GM18498 (cell line): ENCODE measurements around the gene EPHA3.
"Not testable (repeated sequence)": the region's sequence is repeated elsewhere in the genome, so short reads cannot be mapped to it uniquely, and the experiment has no call there.

Source experiments
- ATAC-seq: cut with Tn5 transposase; IDR thresholded peaks from one replicate; pipeline ENCODE4 v1.9.1; 2021; ENCODE audit warnings: mild to moderate bottlenecking, moderate library complexity; ENCODE audit not compliant: unreplicated experiment

The EPHA3 gene

DNA sequence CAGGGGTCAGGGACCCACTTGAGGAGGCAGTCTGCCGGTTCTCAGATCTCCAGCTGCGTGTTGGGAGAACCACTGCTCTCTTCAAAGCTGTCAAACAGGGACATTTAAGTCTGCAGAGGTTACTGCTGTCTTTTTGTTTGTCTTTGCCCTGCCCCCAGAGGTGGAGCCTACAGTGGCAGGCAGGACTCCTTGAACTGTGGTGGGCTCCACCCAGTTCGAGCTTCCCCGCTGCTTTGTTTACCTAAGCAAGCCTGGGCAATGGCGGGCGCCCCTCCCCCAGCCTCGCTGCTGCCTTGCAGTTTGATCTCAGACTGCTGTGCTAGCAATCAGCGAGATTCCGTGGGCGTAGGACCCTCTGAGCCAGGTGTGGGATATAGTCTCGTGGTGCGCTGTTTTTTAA is 243.5 kb downstream of the EPHA3 start:
- ATAC-seq = not testable (repeated sequence)

DNA sequence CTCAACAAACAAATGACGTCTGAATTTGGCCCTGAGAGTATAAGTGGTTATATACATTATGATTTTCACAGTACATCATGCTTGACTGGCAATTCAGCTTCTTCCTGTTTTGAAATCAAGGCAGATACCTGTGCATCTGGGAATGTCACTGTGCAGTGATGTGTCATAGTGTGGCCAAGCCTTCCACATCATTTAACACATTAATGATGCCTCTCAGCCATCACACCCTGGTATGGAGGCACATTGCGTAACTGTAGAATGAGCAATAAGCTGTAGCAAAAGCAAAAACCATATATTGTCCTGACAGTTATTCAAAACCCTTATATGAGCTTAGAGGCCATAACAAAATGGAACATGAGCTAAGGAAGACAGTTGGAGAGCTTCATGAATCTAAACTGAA is 246.0 kb downstream of the EPHA3 start:
- ATAC-seq = no peak

DNA sequence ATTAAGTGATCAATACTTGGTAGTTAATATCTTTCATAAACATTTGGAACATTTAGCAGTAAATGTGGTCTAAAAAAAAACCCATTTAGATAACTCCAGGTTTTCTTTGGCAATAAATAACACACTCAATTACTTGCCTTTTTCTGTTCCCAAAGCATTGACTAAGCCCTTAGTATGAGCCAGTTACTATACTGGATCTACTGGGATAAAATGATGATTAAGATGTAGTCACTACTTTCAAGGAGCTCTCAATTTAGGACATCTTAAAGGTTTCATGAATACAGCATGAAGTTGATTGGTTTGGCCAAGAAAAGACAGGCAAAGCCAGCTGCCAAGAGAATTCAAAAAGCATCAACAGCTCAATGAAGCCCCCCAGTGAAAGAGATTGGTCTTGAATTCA is 250.9 kb downstream of the EPHA3 start:
- ATAC-seq = no peak

DNA sequence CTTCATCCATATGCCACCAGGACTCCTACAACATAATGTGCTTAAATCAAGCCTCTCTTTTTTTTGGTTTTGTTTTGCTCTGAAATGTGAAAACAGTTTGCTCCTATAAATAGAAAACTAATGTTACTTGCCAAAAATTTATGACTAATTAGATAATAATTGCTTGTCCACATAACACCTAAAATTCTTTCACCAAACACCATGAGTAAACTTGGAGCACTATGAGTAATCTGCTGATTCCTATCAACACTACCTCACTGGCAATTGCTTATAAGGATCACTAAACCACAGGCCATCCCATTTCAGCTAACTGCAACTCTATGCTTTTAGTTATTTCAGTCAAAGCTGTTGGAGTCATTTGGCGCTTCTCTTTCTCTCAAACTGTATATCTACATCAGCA is 252.7 kb downstream of the EPHA3 start:
- no peak for ATAC-seq

DNA sequence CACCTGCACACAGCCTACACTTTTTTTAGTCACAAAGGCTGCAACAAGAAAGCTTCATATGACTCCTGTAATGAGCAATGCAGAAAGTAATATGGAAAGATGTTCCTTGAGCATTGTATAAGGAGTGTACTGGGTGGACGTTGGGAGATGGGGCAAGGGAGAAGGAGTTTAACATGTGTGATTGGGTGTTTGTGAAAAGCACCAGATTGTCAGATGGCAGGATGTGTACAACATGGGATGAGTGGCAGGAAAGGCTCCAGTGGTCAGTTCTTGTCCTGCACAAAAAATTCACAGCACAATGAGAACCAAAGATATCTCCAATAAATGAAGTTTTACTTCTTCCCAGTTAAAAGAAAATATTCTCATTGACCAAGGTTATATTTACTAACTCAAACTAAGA is 255.1 kb downstream of the EPHA3 start:
- no peak for ATAC-seq

DNA sequence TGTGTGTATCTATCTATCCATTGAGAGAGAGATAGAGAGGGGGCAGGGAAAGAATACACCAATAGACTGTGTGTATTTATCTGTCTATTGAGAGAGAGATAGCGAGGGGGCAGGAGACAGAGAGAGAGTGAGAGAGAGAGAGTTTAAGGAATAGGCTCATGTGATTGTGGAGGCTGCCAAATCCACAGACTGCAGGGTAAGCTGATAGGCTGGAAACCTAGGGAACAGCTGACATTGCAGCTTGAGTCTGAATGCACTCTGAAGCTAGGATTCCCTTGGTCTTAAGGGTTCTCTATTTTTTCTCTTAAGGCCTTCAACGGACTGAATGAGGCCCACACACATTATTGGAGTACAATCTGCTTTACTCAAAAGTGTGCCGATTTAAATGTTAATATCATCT is 255.8 kb downstream of the EPHA3 start:
- ATAC-seq = no peak

DNA sequence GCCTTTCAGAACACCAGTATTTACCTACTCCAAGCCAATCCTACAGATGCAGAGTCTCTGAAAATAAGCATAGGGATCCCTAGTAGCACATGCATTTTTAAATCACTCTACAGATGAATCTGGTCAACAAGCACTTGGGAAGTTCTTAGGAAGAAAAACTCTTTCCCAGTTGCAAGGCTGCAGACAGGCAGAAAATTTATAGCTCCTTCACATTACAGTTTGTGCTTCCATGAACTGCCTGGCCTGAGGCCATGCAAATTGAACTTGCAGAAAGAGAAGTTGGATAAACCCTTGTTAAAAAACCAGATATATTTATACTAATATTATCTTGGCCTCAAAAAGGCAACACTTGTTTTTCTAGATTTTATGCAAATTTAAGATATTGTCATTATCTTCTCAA is 256.9 kb downstream of the EPHA3 start:
- no peak for ATAC-seq

DNA sequence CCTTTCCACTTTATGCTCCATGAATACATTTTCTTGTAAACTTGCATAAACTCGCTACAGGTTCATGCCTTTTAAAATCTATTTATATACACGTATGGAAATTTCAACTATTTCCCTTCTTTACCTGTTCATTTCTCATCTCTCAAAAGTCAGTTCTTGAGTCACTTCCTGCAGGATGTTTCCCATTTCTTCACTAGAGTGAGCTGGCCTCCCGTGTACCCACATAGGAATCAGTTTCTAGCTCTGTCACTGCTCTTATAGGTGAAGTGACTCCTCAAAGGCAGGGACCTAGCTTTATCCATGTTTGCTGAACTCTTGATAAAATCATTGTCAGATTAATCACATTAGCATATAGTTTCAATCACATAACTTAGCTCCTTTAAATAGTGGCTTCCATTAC is 259.7 kb downstream of the EPHA3 start:
- ATAC-seq = no peak

DNA sequence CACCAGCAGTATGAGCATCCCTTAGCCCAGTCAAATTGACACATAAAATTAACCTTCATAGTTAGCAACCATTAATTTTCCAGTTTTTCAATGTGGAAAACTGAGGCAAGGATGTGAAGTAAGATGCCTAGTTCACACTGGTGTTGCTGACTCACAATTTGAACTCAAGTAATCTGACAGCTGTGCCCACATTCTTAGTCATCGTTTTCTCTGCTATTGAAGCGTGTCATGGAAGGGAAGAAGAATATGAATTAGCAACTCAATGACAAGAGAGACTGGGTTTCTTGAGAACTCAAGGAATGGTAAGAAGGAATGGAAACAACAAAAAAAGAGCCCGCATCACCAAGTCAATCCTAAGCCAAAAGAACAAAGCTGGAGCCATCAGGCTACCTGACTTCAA is 261.4 kb downstream of the EPHA3 start:
- no peak for ATAC-seq

DNA sequence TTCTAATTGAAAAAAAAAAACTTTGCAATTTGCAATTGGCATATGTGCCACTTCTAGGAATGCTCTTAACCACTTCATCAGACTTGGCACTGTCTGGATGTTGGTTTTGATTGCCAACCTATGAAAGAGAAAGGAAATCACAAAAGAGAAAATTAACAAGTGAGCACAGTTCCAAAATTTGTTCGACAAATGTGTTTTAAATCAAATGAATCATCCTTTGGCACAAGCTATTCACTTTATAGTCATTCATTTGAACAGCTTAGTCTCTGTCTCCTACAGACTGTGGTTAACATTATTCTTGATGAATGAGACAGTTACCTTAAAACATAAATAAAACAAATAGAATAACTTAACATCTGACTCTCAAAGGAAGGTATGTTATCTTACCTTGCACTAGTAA is 265.0 kb downstream of the EPHA3 start:
- ATAC-seq = no peak

DNA sequence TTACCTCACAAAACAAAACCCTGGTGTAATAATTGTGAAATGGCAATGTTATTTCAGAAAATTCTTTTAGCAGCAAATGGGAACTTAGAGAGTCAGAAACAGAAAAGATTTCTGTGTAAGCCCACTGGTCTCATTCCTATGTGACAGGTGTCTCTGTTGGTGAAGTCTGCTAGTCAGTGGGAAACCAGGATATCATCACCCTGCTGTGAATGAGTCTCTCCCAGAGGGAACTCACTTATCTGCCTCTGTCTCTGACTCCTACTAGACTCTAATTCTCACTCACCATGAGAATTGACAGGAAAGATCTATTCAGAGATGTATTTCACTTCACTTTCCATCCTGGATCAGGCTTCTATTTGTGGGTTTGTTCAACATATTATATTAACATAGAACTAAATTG is 266.0 kb downstream of the EPHA3 start:
- no peak for ATAC-seq

DNA sequence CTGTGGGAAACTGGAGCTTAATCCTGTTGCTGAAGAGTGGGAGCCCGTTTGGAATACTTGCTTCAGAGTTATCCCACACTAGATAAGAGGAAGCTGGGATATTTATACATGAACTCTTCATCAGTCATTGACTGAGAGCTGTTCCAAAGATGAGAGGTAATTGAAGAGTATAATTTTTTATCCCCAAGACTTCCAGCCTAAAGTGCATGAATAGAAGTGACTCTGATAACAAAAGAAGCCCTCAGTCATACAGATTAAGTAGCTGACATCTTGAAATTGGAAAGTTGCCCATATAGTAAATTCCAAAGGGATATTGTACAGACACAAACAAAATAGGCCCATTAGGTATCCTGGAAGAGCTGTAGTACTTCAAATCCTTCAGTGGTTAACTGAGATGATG is 268.0 kb downstream of the EPHA3 start:
- ATAC-seq = no peak

DNA sequence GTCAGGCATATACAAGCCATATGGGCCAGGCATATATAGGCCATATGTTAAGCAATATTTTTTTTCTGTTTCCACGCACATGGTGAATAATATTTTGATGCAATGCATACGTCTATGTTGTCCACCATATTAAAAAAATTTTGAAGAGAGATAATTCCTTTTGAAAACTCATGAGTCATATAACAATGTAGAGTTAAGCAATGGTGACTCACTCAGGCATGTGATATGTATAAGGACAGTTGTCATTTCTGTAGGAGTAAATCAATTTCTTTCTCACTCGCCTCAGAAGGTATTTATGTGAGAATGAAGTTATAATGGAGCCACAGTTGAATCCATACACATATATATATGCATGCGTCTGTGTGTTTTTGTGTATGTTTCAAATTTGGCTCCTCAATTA is 272.6 kb downstream of the EPHA3 start:
- ATAC-seq = no peak

DNA sequence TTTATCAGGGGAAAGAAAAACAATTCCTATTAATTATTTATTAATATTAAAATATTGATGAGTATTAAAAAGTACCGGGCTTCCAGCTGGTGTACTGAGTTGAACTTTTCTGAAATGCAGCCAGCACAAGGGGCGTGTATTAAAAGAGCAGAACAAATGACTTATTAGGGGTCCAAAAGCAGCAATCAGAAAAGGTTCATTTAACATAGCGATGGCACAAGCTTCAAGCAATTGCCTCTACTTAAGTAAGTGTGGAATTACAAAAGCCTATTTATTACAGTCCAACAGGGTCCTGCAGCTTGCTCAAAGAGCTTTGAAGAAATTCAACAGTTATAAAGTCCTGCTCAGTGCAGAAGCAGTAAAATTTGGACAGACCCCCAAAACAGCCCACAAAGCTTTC is 285.6 kb downstream of the EPHA3 start:
- ATAC-seq = no peak

DNA sequence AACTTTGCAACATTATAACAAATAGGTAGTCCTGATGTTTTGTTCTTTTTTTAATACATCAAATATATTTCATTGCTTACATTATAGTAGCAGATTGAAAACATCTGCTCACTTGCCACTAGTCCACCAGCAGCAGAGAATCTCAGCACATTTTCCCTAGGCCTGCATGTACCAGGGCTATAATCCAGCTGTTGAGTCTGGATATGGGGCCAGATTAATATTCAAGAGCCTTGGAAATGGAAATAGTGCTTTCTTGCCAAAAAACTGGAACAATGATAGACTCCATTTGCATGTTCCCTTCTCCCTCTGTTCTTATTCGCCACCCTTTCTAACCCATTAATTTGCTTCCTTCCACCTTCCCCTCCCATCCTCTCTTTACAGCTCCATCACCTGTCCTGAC is 288.0 kb downstream of the EPHA3 start:
- ATAC-seq = no peak

DNA sequence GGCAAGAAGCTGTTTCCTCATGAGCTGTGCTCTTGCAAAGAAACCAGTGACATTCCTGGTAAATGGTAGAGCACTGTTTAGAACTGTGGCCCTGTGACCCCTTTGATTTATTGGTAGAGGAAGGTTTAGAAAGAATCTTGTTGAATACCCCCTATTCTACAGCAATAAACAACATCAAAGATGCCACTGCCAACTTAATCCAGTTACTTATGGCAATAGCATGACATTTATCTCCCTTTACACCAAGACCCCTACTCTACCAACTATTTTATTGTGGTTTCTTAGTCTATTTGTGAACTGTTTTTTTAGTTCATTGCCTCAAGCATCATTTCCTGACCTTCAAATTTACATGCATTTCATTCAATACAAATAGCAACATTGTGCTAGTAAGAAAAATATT is 288.6 kb downstream of the EPHA3 start:
- ATAC-seq = no peak

DNA sequence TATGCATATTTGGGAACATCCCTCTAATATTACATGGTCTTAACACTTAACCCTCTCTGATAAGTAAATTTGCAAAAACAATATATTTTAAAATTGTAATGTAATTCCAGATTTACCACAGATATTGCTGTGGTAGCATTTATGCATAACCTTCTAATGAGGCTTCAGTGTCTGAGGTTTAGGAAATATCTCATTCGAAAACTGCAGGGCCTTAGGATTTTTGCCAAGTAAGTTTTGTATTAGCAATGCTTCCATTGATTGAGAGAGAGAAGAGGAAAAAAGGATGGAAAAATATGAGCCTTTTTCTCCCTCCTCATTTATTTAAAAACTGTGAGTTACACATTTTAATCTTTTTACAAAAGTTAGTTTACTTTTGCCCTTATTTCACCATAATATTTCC is 294.6 kb downstream of the EPHA3 start:
- ATAC-seq = no peak

DNA sequence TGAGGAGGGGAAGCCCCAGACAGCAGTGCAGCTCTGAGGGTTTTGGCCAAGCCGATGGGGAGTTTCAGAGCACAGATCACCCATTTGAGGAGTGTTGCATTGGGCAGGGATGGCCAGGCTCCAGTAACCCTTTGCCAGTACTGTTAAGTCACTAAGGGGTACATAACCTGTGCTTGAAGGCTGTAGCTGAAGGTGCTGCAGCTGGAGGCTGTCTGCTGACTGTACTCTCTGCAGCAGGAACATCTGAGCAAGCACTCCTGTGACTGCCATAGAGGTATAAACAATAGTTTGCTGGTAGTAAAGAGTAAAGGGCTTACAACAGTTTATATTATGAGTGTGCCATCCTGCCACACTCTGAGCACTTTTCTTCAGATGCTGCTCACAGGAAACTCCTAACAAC is 297.8 kb downstream of the EPHA3 start:
- no peak for ATAC-seq

DNA sequence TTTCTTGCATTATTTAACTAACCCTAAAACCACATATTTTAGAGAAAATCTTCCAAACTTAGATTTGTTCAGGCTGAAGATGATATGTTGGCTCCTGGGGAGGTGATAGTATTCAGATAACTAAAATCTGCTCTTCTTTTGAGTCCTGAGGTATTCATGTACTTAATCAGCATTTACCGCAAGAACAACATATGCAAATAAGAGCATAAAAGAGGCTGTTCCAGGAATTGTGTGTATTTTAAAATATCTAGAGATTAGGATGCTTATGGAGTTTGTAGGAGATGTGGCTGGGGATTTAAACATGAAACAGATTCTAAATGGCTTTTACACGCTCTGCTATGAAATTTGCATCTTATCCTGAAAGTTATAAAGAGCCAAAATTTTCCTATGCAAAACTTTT is 298.2 kb downstream of the EPHA3 start:
- no peak for ATAC-seq

DNA sequence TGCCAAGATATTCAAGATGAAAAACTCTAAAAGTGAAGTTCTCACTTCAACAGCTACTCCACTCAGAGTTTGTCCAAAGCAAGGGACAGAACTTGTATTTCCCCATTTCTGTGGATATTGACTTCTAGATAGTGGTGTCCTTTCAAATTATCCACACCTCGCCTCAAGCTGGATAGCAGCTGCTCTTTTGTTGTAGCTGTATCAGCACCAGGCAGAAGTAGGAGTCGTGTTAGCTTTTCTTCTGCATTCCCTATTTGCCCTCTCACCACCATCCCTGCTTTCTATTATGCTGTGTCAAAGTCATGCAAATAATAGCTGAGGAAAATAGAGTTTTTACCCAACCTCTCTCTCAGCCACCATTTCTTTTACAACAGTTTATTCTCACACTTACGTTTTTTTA is 303.8 kb downstream of the EPHA3 start:
- ATAC-seq = no peak

DNA sequence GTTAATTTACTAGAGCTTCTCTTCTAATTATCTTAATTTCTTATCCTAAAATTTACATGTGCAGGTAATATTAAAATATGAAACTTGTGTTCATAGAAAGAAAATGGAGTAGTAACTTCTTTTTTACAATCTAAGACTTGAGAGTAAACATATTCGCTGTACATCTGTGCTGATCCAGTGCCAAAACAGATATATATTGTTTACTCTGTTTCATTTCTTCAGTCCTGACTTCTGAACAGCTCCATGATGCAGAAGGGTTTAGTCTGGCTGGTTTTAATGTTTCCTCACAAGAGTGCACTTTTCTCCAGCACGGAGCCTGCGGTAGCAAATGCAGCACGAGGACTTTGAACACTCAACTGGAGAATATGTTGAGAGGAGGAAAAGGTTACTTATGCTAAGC is 306.8 kb downstream of the EPHA3 start:
- no peak for ATAC-seq

DNA sequence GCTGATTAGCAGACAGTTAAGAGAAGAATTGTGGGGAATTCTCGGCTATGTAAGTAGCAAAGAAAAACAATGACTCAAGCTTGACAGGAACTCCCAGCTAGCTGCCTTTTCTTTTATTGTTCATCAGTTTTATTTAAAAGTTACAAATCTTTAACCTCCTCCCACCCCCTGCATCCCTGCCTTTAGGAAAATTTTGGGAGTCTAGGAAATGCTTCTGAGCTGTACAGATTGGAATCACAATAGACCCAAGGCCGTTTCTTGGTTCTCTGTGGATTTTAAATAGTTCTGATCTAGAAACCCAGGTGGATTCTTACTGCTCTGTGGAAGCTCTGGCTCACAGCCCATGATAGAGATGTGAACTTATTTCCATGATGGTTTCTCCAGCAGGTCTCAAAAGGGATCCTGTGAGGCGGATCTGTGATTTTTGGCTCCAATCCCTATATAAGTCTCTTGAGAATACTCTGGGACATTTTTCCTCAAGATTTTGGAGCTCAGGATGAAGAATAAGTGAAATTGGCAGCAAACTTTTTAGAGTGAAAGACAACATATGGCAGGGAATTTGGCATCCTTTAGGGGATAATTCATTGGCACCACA is 312.3 kb downstream of the EPHA3 start:
- ATAC-seq = no peak

DNA sequence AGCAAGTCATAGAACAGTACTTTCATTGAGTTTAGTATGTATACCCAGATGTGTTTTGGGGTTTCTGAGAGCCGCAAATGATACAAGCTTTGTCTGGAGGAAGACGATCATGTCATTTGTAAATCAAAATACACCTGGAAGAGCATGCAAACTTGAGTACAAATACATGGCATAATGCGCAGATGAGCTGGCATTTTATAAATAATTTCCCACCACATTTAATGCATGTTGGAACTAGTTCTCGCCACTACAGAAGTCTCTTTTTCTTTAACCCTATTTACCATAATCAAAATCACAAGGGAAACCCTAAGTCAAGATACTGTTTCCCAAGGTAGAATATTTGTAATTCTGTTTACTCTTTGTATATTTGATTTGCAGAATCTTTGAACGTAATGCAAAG is 318.6 kb downstream of the EPHA3 start:
- no peak for ATAC-seq
